Measurements from ENCODE around the gene ITGA2. TPM values are rescaled to one million over a fixed set of nuclear protein-coding genes. Genes with fewer than 3 reads are reported as not detected.
"Not testable (repeated sequence)": the region's sequence is repeated elsewhere in the genome, so short reads cannot be mapped to it uniquely, and the experiment has no call there.

ITGA2 gene
- total RNA-seq, 1 donor from 2014 or later: 1.0 TPM

- DNase-seq (ENCODE audit: low spot score): no peak
- H3K9me3 Mint-ChIP-seq (ENCODE audit: low read depth): peaks cover 7% of the 10 kb centered on the region
- H3K27me3 Mint-ChIP-seq (ENCODE audit: low read depth): no peaks in the 10 kb centered on the region
- peaks cover 16% of the 10 kb centered on the region for H3K4me1 Mint-ChIP-seq (ENCODE audit: low read depth)
- H3K27ac Mint-ChIP-seq (ENCODE audit: unreplicated experiment): no peak overlapping the region
- peaks cover 22% of the 10 kb centered on the region for H3K36me3 Mint-ChIP-seq (ENCODE audit: low read depth)
- no peak overlapping the region for H3K4me3 Mint-ChIP-seq (ENCODE audit: unreplicated experiment)
- TF ChIP-seq CTCF (IDR thresholded peaks at IDR 0.05): no peak
These were observed 32.0 kb upstream of the ITGA2 start for GRCh38 chr5:52956915-52957747.

GRCh38 chr5:52961274-52961681 is 27.9 kb upstream of the ITGA2 start:
- Mint-ChIP-seq H3K4me3 (ENCODE audit: unreplicated experiment) (no peak overlapping the region), H3K27ac (ENCODE audit: unreplicated experiment) (no peak overlapping the region), H3K4me1 (ENCODE audit: low read depth) (peaks cover 16% of the 10 kb centered on the region), H3K27me3 (ENCODE audit: low read depth) (no peaks in the 10 kb centered on the region), H3K36me3 (ENCODE audit: low read depth) (peaks cover 3% of the 10 kb centered on the region), H3K9me3 (ENCODE audit: low read depth) (peaks cover 7% of the 10 kb centered on the region)
- DNase-seq (ENCODE audit: low spot score): no peak
- no peak for TF ChIP-seq CTCF (IDR thresholded peaks at IDR 0.05)

GRCh38 chr5:52963636-52964035 is 25.5 kb upstream of the ITGA2 start:
- Mint-ChIP-seq H3K27me3 (ENCODE audit: low read depth) (peaks cover 4% of the 10 kb centered on the region), H3K27ac (ENCODE audit: unreplicated experiment) (no peak overlapping the region), H3K9me3 (ENCODE audit: low read depth) (peaks cover 21% of the 10 kb centered on the region), H3K36me3 (ENCODE audit: low read depth) (peaks cover 3% of the 10 kb centered on the region), H3K4me1 (ENCODE audit: low read depth) (no peaks in the 10 kb centered on the region), H3K4me3 (ENCODE audit: unreplicated experiment) (no peak overlapping the region)
- no peak for DNase-seq (ENCODE audit: low spot score)
- no peak for TF ChIP-seq CTCF (IDR thresholded peaks at IDR 0.05)

- Mint-ChIP-seq H3K4me3 (ENCODE audit: unreplicated experiment) (no peak overlapping the region), H3K9me3 (ENCODE audit: low read depth) (peaks cover 26% of the 10 kb centered on the region), H3K27ac (ENCODE audit: unreplicated experiment) (no peak overlapping the region), H3K36me3 (ENCODE audit: low read depth) (peaks cover 8% of the 10 kb centered on the region), H3K27me3 (ENCODE audit: low read depth) (peaks cover 4% of the 10 kb centered on the region), H3K4me1 (ENCODE audit: low read depth) (no peaks in the 10 kb centered on the region)
- DNase-seq (ENCODE audit: low spot score): no peak
- TF ChIP-seq CTCF (IDR thresholded peaks at IDR 0.05): peak; percentile 56
These were observed 25.0 kb upstream of the ITGA2 start for GRCh38 chr5:52964138-52964537.

- H3K27ac Mint-ChIP-seq (ENCODE audit: unreplicated experiment); H3K4me1 Mint-ChIP-seq (ENCODE audit: low read depth); H3K36me3 Mint-ChIP-seq (ENCODE audit: low read depth); H3K4me3 Mint-ChIP-seq (ENCODE audit: unreplicated experiment): not testable (repeated sequence)
- Mint-ChIP-seq H3K9me3 (ENCODE audit: low read depth) (peaks cover 28% of the 10 kb centered on the region), H3K27me3 (ENCODE audit: low read depth) (peaks cover 29% of the 10 kb centered on the region)
- DNase-seq (ENCODE audit: low spot score): peak; percentile 87
These were observed 13.0 kb upstream of the ITGA2 start for GRCh38 chr5:52976157-52976556.
